ENCODE data around the gene FGF1.

The FGF1 gene

GRCh38 chr5:142572006-142572405, 113.9 kb downstream of the FGF1 start:
- no peak for DNase-seq (ENCODE audit: low spot score)

- DNase-seq (ENCODE audit: low spot score): no peak
These were observed 114.5 kb downstream of the FGF1 start for GRCh38 chr5:142571371-142571770.

- no peak for DNase-seq (ENCODE audit: low spot score)
These were observed 116.0 kb downstream of the FGF1 start for GRCh38 chr5:142569905-142570304.

GRCh38 chr5:142568996-142569335, 116.9 kb downstream of the FGF1 start:
- no peak for DNase-seq (ENCODE audit: low spot score)

GRCh38 chr5:142568283-142568995, 117.5 kb downstream of the FGF1 start:
- no peak for DNase-seq (ENCODE audit: low spot score)

- no peak for DNase-seq (ENCODE audit: low spot score)
These were observed 124.3 kb downstream of the FGF1 start for GRCh38 chr5:142561486-142562097.

- no peak for DNase-seq (ENCODE audit: low spot score)
These were observed 124.9 kb downstream of the FGF1 start for GRCh38 chr5:142561029-142561428.

GRCh38 chr5:142552107-142552506, 133.8 kb downstream of the FGF1 start:
- no peak for DNase-seq (ENCODE audit: low spot score)

GRCh38 chr5:142551338-142552067, 134.4 kb downstream of the FGF1 start:
- no peak for DNase-seq (ENCODE audit: low spot score)

GRCh38 chr5:142550471-142550870, 135.4 kb downstream of the FGF1 start:
- DNase-seq (ENCODE audit: low spot score): no peak

- DNase-seq (ENCODE audit: low spot score): no peak
These were observed 136.1 kb downstream of the FGF1 start for GRCh38 chr5:142549834-142550233.

GRCh38 chr5:142548739-142549275, 137.1 kb downstream of the FGF1 start:
- DNase-seq (ENCODE audit: low spot score): no peak

- no peak for DNase-seq (ENCODE audit: low spot score)
These were observed 138.2 kb downstream of the FGF1 start for GRCh38 chr5:142547445-142548380.

GRCh38 chr5:142545650-142546322, 140.1 kb downstream of the FGF1 start:
- no peak for DNase-seq (ENCODE audit: low spot score)

- DNase-seq (ENCODE audit: low spot score): no peak
These were observed 140.8 kb downstream of the FGF1 start for GRCh38 chr5:142544946-142545649.

- DNase-seq (ENCODE audit: low spot score): no peak
These were observed 141.7 kb downstream of the FGF1 start for GRCh38 chr5:142544071-142544753.

- no peak for DNase-seq (ENCODE audit: low spot score)
These were observed 143.0 kb downstream of the FGF1 start for GRCh38 chr5:142542906-142543305.
